NCI-H1105 (cell line): ENCODE data around the gene EPHA8.
A peak's percentile ranks its signal among the peaks of the same experiment; 100 is the strongest.

Experiments
- DNase-seq: peaks from one replicate; lab custom pipeline; 2025; lab: John Stamatoyannopoulos, UW

The EPHA8 gene

DNA sequence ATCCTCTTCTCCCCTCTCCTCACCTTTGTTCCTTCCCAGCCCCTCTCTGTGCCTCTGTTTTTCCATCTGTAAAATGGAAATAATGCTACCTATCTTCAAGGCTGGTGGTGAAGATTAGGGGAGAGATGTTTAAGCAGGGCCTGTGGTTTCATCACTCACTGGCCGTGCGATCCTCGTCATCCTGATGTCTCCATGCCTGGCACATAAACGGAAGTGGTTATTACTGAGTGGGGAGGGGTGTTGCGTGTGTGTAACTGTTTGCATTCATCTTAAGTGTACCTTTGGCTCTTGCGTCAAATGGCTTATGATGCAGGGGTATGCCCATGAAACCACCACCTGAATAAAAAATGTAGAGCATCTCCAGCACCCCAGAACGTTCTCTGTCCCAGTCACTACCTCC is 56.0 kb downstream of the EPHA8 start:
- DNase-seq, result no peak

DNA sequence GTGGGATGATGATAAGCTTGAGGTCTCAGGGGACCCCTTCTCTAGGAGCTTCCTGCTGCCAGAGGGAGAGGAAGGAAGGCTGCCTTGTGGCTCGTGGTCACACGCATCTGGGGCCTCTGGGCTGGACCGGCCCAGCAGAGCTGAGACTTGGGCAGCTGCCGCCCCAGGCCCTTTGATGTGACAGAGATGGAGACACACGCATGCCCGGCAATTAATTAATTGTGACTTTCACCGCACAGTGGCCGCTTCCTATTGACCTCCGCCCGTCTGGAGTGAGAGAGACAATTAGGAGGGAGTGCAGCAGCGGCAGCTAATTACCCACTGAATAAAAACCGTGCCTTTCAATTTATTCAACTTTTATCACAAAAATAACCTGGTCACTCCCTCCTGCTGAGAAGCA is 56.5 kb downstream of the EPHA8 start:
- DNase-seq, result no peak

DNA sequence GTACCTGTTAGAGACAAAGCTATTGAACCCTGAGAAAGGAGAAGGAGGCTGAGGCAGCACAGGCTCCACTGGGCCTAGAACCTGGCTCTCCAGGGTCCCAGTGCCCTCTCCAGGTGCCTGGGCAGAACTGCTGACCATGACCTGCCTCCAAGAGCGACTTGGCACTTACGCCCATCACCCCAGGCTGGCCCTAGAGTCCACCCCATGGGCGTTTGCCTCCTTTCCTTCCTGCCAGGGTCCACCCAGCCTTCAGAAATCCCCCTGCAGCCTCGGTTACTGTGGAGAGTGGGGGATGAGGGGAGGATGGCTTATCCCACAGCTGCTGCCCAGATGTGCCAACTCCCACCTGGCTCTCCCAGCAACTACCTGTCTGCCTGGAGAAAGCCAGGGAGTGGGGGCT is 58.5 kb downstream of the EPHA8 start:
- DNase-seq, result no peak

DNA sequence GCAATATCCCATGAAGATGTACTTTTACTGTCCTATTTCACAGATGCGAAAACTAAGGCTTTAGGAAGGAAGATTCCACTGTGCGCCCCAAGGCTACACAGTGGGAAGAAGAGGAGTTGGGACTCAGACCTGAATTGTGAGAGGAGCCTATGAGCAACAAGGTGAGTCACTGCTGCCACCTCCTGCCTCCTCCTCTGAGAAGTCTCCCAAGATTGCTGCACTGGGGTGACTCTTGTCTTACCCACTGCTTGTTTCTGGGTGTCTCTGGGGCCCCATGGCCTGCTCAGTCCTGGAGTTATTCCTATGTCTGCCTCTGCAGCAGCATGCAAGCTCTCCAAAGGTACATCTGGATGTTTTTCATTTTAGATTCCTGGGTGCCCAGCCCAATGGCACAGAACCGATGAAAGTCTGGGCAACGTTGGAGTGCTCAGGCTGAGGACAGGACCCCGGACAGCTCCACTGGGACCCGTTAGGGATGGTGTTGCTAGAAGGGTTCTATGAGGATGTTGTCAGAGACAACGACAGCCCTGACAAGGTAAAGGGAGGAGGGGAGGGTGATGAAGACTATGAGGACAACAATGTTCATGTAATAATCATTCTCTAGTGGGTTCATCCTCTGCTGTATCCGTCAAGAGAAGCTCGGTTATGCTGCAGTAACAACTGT is 62.1 kb downstream of the EPHA8 start:
- no peak for DNase-seq

DNA sequence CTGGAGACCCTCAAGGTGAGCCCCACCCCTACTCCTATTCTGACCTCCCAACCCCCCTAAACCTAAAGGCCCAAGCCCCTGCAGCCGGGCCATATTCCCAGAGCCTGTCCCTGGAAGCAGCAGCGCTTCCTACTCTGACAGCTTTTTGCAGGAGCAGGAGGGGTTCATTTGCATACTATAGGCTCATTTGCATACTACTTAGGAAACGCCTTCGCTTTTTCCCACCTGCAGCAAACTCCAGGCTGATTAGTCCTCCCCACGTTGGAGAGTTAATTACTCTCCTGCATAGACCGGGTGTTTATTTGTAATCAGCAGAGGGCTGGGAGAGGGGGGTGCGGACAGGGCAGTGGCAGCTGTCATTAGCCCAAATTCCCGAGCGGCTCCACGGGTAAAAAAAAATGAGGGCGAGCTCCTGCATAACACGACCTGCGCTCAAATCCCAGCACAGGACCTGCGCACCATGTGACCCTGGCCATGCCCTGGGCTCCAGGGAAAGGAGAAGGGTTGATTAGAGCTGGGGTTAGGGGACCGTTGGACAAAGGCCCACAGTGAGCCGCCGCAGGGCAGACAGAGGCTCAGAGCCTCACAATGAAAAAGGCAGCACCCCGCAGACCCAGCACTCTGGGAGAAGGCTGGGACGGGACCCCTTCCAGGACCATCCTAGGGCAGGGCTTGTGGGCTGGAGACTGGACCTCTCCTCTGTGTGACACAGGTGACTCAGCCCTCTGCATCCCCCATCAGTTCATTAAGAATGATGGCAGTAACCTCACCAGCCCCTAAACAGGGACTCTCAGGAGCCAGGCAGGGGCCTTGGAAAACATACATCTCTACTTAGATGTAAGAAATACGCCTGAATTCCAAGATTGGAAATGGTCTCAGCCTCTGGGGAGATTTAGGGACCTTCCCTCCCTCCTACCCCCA is 63.2 kb downstream of the EPHA8 start:
- no peak for DNase-seq

DNA sequence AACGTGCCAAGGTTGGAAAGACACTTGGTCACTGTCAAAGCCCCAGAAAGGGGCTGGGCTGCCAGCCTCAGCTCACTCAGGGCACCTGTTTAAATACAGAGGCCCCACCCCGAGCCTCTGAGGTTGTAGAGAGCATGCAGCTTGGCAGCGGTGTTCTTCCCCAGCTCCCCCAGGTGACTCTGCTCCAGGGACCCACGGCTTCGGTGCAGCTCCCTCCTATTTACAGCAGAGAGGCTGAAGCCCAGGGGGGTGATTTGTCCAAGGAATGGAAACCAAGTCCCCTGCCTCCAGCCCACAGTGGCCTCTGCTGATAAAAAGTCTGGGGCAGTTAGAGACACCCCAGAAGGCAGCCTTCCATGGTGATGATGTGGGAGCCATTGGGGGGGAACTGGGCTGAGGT is 64.0 kb downstream of the EPHA8 start:
- DNase-seq, result no peak

DNA sequence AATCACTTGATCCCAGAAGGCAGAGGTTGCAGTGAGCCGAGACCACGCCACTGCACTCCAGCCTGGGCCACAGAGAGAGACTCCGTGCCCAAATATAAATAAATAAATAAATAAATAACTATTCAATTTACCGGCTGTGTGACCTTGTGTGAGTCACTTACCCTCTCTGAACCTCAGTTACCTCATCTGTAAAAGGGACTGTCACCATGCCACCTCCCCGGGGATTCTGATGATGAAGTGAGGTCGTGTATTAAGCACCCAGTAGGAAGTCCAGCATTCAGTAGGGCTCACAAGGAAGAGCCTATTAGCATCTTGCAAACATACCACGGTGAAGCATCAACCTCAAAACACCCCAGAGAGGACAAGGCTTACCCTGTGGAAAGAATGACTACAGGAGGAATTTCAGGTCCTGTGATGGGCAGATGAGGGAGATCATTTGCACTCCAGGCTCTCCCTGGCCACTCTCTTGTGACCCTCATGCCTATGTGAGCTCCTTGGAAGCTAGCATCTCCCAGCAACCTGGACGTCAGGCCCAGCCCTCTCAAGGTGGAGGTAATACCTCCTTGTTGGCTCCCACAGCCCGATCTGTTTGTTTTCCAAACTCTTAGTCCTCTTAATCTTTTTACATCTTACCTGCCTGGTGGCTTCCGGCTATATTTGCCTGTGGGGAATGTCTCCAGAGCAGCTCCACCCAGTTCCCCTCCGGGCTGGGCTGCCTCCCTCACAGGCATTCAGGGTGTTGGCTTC is 65.6 kb downstream of the EPHA8 start:
- DNase-seq, result no peak

DNA sequence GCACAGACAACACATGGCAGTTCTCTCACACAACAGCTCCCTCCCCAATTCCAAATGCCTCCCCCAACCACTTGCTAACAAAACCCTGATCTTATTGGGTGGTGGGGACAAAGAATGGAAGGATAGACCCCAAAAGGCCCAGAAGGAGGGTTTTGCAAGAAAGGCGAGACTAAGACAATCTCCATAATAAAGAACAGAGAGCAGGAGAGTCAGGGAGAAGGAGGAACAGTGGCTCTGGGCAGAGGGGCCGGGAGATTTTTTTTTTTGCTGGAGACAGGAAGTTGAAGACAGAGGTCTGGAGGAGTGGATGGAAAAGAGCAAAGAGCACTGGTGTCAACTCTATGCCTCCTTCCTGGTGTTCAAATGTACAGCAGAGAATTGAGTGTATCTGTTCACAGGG is 66.6 kb downstream of the EPHA8 start:
- DNase-seq, result no peak

DNA sequence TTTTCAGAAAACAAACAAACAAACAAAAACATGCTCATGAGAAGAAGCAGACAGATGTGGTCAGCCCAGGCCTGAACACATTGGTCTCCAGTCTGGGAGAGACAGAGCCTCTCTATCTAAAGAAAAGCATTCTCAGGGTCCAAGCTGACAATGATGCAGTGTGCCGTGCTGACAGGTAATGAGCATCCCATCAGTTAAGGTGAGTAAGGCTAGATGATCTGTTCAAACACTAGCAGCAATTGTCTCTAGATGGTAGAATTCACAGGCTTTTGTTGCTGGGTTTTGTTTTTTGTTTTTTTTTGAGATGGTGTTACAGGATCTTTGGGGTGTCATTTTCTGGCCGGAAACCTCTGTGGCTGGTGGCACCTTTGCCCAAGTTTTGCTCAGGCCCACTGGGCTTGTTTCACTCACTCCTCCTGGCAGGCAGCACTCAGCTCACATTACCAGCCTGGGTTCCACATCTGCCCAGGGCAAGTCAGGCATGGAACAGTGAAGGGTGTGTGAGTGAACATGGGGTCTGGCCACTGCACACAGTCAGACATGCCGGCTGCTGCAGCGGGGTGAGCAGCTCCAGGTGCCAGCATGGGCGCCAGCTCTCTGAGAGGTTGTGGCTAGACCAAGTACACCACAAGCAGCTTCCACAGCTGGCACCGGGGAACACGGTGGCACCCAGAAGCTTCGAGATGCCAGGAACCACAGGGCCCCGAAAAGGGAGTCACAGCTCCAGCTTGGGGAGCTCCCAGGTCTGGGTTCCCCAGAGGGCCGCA is 70.6 kb downstream of the EPHA8 start:
- no peak for DNase-seq

DNA sequence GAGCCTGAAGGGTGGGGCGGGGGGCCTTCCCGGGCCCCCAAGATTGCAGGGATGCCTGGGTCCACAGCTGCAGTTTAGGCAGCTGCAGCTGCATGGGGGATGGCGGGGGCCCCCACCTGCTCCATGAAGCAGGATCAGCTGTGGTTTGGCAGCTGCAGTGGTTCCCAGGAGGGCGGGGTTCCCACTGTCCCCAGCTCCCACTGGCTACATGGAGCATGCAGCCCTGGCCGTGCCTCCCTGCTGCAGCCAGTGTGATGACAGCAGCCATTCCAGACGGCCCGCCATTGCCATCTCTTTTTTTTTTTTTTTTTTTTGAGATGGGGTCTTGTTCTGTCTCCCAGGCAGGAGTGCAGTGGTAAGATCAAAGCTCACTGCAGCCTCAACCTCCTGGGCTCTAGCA is 72.1 kb downstream of the EPHA8 start:
- no peak for DNase-seq

DNA sequence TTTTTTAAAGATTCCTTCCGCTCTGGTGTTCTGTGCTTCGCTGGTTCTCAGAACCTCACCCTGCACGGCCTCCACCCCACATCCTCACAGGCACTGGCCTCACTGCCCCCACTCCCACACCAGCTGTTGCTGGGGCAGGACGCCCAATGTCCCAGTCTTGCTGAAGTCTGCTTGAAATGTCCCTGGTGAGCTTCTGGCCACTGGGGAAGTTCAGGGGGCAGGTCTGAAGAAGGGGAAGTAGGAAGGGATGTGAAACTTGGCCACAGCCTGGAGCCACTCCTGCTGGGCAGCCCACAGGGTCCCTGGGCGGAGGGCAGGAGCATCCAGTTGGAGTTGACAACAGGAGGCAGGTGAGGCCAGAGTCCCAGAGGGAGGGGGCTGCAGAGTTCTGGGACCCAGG is 73.1 kb downstream of the EPHA8 start, which contains the start of gene C1QA:
TSS of gene C1QA (plus strand) at position 276 of the 400 bp plus-strand sequence. CDS start 989 bp downstream, outside the sequence.
- no peak for DNase-seq

DNA sequence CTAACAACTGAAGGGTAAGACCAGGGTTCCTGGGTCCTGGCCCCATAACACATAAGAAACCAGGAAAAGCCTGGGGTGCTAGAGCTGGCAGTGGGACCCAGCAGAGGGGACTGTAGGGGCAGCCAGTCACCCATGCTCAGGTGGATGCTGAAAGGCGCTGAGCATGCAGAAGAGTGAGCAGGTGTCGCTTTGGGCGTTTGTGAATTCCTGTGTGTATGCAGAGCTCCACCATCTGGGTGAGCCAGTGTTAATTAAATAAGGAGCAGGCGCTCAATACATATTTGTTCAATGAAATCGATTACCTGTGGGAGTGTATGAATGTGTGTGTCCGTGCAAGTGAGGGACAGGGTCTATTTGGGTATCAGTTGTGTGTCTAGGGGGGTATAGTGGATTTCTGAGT is 73.6 kb downstream of the EPHA8 start:
- DNase-seq, result no peak

DNA sequence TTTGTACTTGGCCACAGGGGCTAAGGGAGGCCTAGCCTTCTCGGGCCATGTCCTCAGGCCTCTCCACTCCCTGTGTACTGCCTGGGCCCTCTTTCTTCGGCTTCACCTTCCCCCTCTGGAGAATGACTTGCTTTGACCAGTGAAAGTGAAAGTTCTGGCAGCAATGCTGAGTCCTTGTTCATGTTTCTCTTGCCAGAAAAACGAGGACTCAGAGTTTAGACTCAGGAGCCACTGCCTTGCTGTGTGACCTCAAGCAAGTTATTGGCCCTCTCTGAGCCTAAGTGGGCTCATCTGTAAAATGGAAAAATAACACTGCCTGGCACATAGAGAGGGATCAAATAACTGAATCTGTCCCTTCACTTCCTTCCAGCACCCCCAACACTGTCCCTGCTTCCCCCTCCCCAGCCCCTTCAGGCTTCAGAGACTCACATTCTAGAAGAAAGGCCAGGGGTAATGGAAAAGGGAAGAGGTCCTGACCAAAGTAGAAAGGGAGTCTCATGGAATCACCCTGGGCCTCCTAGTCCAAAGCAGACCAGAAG is 74.7 kb downstream of the EPHA8 start:
- no peak for DNase-seq

DNA sequence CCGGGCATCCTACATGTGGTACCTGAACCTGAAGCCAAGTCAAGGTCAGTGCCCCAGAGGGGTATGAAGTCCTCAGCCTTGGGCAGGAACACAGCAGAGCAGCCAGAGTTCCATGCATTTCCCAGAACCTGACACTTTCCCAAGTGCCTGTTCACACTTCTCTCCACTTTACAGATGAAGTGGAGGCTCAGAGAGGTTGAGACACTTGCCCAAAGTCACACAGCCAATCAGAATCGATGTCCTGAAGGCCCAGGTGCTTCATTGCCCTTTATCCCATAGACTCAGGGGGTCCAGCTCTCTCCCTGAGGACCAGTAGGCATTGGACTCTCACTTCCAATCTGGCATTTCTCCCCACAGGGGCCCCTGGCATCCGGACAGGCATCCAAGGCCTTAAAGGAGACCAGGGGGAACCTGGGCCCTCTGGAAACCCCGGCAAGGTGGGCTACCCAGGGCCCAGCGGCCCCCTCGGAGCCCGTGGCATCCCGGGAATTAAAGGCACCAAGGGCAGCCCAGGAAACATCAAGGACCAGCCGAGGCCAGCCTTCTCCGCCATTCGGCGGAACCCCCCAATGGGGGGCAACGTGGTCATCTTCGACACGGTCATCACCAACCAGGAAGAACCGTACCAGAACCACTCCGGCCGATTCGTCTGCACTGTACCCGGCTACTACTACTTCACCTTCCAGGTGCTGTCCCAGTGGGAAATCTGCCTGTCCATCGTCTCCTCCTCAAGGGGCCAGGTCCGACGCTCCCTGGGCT is 75.4 kb downstream of the EPHA8 start:
- no peak for DNase-seq

DNA sequence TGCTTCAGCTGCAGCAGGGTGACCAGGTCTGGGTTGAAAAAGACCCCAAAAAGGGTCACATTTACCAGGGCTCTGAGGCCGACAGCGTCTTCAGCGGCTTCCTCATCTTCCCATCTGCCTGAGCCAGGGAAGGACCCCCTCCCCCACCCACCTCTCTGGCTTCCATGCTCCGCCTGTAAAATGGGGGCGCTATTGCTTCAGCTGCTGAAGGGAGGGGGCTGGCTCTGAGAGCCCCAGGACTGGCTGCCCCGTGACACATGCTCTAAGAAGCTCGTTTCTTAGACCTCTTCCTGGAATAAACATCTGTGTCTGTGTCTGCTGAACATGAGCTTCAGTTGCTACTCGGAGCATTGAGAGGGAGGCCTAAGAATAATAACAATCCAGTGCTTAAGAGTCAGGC is 76.0 kb downstream of the EPHA8 start:
- DNase-seq, result no peak

DNA sequence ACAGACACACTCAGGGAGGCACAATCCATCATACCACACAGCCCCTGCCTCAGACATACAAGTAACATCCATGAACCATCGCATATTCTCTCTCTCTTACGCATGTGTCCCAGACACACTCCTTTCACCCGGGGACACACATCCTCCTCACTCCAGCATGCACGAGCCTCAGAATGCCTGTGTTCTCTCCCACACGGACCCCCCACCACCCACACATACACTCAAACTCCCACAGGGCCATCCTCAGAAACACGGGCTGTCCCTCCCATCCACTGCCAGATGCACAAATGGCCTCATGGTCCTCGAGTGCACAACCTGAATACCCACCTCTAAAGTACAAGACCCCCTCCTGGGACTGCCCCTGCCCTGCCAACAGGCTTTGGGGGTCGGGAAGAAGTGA is 78.0 kb downstream of the EPHA8 start:
- DNase-seq, result no peak

DNA sequence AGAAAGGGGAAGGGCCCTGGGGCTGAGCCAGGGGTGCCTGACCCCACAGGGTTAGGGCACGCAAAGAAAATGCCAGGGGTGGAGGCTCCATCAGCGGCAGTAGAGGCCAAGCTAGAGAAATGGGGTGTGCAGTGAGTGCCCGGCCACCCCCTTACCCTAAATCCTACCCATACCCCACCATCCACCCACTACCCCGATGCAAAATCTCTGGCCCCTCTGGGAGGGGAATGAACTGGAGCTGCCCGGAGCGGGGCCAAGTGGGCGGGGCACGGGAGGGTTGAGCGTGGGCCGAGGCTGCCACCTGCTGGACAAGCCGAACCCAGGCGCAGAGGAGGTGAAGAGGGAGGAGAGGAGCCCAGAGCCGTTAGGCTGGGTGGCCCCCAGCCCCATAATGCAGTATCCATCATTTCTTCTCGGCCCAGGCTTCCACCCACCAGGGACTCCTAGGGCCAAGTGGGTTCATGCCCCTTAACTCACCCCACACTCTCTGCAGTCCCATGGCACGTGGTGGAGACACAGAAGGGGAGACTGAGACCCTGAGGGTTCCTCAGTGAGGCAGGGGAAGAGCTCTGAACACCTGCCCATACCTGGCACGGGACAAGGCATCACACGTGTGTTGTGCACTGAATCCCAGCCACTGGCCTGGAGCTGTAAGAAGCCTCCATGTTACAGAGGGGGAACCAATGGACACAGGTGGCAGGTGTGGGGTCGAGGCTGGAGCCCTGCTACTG is 78.8 kb downstream of the EPHA8 start:
- peak; percentile 52 for DNase-seq

DNA sequence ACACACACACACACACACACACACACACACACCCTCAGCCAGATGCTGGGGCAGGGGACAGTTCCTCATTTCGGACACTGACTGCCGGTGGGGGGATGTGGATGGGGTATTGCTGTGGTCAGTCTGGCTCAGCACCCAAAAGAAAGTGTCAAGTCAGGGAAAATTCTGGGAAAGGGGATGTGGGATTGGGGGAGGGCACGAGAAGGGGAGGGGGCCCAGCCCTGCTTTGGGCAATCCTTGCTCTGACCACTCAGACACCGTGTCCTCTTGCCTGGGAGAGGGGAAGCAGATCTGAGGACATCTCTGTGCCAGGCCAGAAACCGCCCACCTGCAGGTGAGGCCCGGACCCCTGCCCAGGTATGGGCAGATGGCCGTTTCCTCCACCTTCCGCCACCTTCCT is 80.1 kb downstream of the EPHA8 start, which contains the start of gene C1QC:
TSS of gene C1QC (plus strand) at position 253 of the 400 bp plus-strand sequence. CDS start 391 bp downstream, outside the sequence.
- DNase-seq, result no peak

DNA sequence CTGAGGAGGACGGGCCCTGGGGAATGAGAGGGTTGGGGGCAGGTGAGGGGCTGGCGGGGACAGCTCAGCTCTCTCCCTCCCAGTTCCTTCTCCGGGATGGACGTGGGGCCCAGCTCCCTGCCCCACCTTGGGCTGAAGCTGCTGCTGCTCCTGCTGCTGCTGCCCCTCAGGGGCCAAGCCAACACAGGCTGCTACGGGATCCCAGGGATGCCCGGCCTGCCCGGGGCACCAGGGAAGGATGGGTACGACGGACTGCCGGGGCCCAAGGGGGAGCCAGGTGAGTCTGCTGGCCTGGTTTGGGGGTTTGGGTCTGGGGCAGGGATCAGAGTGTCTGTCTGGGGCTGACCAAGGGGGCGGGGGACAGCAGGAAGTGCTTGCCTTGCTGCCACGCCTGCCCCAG is 80.6 kb downstream of the EPHA8 start:
- no peak for DNase-seq

DNA sequence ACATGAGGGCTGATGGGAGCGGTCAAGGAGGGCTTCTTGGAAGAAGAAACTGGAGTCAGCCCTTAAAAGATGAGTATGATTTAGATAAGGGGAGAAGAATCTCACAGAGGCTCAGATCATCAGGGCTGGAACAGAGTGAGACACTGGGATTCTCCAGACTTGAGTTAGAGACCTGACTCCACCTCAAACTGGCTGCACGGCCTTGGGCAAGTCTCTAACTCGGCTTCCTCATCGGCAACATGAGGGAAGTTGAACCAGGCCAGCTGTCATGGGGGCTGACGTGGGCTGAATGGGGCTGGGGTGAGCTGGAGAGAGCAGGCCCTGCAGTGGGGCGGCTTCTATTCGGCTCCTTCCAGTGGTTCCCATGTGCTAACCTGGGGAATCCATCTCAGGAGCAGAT is 82.6 kb downstream of the EPHA8 start:
- no peak for DNase-seq
